Cortex of kidney (tissue), 1 donor: Measurements from ENCODE around the gene ODAD3.
"Not testable (repeated sequence)": the region's sequence is repeated elsewhere in the genome, so short reads cannot be mapped to it uniquely, and the experiment has no call there.

Experiments
- DNase-seq: peaks from one replicate; lab custom pipeline; 2025; lab: John Stamatoyannopoulos, UW

The ODAD3 gene

DNA sequence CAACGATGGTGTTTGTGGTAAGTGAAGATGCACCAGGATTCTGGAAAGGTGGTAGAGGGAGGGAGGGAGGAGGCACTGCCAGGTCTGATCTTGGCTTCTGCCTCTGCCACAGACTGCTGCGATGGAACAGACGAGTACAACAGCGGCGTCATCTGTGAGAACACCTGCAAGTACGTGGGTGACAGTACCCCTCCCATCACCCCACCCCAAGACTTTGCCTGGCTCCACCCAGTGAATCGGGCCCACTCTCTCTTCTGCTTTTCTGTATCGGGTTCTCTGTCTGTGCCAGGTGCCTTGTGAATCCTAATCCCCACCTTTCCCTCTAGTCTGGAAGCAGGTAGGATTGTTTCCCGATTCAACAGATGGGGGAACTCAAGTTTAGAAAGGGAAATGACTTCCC is 3.0 kb upstream of the ODAD3 start:
- DNase-seq = no peak

DNA sequence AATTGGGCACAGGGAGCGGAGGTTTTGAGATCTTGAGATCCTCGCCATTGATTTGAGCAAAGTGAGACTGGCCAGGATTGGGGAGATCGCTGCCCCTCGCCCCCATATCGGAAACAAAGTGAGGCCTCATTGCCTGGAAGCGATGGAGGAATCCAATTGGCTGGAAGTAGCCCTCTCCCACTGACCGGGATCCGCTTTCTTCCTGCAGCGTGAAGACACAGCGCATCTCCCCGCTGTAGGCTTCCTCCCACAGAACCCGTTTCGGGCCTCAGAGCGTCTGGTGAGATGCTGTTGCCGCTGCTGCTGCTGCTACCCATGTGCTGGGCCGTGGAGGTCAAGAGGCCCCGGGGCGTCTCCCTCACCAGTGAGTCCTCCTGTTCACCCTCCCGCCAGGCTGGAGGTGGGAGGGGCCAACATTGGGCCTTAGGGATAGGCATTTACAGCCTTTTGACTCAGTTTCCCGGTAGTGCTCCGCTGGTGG is 952 bp upstream of the ODAD3 start:
- DNase-seq = no peak

DNA sequence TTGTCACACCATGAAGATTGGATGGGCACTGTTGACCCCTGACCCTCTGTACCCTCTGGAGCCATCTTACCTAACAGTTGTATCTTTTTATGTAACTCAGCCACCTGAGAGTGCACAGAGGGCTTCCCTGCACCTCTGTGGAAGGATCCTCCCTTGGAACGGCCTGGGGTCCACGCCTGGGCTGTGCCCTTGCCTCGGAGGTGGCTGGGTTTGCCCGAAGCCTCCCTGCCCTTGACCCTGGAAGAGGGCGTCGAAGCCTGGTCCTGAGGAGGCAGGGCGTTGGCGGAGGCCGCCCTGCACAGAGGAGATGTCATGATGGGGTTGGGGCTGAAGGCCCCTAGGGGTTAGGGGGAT is 241 bp downstream of the ODAD3 start:
- DNase-seq = no peak

DNA sequence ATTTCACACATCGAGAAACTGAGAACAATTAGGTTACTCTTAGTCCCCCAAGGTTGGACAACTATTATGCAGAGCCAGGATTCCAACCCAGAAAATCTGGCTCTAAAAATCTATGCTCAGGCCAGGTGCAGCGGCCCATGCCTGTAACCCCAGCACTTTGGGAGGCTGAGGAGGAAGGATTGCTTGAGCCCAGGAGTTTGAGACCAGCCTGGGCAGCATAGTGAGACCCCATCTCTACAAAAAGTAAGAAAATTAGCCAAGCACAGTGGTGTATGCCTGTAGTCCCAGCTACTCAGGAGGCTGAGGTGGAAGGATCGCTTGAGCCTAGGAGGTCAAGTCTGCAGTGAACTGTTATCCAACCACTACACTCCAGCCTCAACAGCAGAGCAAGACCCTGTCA is 1.4 kb downstream of the ODAD3 start:
- not testable (repeated sequence) for DNase-seq

DNA sequence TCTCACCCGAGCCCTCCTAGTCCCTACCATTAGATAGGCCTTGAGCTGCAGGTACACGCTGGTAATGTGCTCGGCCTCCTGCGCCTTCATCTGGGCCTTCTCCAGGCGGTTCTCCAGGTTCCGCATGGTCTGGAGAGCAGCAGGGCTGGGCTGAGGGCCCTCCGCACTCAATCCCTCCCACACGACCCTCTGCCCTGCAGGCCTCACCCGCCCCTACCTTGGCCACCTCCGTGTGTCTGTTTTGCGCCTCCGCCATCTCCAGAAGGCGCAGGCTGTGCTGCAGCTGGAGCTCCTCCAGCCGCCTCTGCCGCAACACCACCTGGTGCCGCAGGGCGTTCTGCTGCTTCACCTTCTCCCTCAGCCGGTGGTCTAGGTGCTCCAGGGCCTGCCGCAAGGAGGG is 8.3 kb downstream of the ODAD3 start:
- no peak for DNase-seq

DNA sequence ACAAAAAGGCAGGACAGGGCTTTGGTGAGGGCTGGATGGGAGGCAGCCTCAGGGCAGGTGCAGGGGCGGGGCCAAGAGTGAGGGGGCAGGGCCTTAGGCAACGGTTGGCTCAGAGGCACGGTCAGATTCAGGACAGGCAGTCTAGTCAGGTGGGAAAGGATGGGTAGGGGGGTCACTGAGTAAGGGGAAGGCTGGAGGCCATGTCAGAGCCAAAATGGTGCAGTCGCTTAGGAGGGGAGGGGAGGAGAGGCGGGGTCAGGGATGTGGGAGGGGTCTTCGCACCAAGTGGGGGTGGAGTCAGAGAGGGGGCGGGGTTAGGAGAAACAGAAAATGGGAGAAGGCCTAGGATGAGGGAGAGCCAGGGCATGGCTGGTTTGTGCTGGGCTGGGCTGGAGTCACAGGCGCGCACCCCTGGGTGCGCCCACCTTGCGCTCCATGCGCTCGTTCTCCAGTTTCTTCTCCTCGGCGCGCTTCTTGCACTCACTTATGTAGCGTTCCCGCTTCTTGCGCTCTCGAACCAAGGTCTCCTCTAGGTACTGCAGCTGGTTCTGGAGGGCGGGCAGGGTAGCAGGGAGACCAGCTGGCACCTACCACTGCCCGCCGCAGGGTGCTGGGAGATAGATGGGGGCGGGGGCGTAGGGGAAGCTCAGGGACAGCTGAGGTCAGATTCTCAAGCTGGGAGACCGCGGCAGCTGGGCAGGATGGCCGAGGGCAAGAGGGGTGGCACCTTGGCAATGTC is 9.0 kb downstream of the ODAD3 start:
- DNase-seq = no peak

DNA sequence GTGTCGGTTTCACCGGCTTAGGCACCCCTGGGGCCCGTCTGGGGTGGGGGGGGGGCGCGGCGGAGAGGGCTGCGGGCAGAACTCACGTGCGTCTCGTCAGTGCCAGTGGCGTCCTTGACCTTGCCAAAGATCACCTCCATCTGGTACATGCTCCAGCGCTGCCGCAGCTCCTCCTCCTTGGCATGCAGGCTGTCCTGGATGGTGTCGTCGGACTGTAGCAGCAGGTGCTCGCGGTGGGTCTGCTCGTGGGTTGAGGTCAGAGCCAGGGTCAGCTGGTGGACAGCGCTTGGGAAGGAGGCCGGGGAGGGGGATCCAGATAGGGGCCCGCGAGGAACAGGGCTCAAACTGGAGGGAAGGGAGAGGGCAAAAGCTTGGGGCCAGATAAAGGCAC is 11.1 kb downstream of the ODAD3 start:
- DNase-seq = no peak

DNA sequence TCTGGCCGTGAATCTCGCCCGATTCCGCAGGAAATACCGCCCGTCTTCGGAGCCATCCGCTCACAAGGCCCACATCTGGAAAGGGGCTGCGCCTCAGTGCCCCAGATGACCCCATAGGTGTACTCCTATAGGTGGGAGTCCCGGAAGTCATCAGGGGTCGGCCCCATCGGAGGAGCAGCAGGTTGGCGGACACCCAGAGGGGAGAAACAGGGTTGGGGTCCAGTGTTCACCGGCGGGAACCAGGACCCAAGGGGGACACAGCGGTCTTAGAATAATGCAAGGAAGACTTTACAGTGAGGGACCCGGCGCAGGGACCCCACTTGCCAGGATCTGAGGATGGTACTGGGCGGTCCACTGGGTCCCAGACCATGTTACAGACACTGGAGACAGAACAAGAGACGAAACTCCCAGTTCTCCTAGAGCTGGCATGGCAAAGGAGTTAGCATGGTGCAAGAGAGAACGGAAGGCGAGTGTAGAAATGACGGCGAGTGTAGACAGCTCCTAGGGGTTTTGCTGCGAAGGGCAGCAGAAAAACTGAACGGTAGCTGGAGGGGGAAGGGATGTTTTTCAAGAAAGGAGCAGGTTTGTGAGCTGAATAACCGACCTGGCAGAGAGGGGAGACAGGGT is 11.6 kb downstream of the ODAD3 start:
- no peak for DNase-seq

DNA sequence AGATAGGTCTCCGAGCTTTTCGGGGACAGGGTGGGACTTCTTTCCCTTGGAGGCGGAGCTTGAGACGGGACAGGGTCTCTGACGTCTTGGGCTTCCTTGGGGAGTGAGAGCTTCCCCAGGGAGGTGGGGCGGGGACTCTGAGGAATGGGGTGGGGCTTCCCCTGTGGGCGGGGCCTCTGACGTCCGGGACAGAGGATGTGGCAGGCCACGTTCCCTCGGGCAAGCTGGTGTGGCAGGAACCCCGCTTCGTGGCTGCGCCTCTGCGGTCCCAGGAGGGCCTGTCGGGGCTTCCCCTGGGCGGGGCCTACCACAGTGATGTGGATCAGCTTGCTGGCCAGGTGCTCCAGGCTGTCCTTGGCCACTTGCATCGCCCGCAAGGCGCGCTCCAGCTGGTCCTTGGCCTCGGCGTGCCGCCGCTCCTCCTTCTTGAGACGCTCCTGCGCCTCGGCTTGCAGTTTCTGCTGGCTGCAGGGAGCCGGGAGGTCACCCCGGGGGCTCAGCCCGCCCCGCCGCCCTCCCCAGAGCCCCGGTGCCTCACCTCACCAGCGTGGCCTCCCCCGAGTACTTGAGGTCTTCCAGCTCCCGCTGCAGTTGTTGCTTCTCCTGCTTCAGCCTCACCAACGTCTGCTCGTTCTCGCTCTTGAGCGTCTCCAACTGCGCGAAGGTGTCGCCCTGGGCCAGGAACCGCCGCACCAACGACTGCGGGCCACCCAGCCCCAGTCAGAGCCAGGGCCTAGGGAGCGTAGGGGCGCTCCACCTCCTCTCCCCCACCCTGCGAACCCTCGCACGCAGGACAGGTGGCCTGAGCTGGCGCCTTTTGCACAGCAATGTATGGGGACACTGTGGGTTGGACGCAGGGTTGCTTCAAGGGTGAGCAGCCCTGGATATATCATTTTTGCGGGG is 12.5 kb downstream of the ODAD3 start:
- no peak for DNase-seq

DNA sequence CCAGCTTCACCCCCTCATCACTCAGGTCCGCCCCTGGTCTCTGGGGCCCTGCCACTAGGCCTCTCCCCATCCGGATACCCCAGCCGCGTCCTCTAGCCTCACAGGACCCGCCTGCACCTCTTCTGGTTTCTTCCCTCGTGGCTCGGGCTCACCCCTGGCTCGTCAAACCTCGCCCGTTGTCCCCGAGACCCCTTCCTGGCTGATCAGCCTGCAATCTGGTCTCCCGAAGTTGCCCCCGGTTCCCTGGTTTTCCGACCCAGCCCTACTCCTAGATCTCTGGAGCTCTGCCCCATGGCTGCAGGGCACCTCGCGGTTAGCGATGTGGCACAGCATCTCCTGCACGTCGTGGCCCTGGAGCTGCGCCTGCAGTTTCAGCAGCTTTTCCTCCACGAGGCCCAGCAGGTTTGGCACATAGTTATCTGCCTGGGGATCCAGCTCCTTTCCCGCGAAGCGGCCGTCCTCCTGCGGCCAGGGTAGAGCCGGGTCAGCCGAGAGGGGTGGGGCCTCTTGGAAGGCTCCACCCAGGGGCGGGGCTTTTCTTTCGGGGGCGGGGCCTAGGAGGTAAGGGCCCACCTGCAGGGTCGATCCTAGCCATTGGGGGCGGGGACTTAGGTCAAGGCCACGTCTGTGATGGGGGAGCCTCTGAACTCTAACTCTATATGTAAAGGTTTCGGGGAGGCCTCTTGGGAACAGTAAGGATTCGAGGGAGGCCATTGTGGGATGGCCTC is 13.4 kb downstream of the ODAD3 start:
- no peak for DNase-seq

DNA sequence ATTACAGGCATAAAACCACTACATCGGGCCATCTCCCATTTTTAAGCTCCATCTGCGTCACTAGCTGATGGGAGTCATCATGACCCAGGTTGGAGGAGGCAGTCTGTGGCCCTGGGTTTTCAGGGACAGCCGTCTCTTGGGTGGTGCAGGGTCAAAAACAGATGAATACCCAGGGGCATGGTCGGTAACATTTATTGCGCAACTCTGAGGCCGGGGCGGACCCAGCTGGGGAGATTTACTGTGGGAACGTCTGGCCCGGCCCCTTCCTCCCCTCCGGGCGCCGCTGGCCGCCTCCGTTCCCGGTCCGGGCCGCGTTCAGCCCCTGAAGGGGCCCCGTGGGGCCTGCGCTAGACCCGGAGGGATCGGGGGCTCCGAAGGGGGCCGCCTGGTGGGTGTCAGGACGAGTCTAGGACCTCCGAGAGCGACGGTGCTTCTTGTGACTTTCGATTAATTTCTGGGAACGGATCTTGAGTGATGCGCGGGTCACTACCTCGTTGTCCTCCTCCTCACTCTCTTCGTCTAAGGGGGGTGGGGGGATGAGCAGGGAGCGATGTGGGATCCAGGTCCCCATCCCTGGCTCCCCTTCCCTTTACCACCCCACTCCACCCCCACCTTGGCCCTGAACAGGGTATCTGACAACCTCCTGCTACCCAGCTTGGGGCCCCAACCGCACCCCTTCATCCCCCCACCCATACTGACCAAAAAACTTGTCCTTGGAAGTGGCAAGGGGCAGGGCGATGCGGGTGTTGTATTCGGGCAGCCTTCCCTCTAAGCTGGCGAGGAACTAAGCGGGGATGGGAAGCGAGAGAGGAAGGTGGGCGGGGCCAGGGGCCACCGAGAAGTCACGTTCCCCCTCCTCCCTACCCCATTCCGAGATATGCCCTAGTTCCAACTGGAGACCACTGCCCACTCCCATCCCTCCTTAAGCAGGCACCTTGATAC is 14.2 kb downstream of the ODAD3 start:
- DNase-seq = no peak

DNA sequence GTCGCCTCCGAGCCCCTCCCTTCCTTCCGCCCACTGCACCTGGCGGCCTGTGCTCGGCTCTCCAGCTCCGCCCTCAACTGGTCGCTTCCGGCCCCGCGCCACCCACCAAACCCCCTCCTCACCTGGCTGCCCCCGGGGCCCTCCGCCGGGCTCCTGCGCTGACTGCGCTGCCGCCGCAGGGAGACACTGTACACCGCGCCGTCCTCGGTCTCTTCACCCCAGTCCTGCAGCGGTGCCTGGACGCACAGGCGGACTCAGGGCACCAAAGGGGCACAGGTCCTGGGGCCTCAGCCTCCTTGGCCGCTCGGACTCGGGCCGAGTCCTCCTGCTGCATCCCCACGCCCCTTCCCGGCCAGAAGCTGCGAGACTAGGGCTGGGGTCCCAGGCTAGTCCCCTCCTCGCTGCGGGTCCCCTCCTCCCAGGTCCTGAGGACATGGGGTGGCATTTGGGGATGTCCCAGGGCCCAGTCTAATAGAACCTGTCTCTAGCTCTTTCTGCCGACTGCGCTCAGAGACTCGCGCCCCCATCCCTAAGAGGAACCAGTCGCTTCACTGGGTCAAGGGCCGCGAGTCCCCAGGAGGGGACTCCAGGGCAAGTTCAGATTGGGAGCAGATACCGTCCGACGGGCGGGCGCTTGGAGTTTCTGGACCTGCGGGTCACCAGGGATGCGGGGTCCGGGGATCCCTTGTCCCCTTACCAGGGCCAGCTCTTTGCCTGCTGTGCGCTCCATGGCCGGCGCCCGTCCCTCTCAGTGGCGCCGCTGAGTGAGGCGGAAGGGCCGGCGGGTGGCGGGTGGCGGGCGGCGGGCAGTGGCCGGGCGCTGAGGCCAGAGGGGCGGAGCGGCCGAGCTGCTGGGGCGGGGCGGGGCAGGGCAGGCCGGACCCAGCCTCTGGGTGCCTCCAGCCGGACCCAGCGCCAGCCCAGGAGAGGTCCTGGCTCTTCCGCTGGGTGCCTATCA is 16.1 kb downstream of the ODAD3 start, which contains the start of gene RGL3:
TSS of gene RGL3 (minus strand) at position 766 of the 958 bp plus-strand sequence. CDS start at position 730, 36 bp downstream.
- DNase-seq = no peak

DNA sequence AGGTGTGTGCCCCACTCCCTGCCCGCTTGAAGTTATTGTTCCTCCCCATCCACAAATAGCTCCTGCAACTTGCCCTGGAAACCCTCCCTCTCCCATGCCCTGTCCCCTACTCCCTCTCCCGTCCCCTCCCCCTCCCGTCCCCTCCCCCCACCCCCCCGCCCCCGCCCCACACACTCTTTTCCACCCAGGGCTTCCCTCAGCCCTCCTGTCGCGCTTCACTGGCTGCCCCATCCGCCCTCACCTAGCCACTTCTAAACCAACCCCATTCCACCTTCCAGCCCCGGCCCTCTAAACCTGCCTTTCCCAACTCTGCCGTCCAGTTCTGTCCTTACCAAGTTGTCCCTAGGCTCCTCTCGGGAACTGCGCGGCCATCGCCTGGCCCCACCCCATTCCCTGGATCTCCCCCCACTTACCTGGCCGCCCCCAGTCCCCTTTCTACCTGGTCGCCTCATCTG is 16.8 kb downstream of the ODAD3 start:
- no peak for DNase-seq

DNA sequence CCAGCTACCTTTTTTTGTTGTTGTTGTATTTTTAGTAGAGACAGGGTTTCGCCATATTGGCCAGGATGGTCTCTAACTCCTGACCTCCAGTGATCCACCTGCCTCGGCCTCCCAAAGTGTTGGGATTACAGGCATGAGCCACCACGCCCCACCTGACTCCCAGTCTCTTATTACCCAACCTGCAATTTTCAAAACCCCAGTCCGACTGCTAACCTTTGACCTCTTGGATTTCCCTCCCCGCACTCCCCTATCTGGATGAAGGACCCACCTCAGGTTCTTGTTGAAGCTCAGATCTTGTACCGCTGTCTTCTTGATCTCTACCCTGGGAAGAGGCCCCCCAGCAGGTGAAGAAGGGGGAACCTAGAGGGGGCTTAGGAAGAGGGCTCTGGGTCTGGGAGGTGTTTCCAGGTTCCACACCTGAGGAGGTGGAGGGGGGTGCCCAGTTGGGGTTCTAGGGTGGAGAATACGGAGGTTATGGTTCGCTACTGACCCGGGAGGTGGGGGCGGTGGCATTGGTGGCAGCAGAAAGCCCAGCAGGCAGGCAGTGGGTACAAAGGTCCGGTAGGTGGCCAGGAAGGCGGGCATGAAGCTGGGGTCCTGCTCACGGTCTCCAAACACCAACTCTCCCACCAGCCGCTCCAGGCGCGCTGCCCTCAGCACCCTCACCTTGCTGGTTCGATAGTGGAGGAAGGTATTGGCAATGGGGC is 18.4 kb downstream of the ODAD3 start:
- DNase-seq = no peak

DNA sequence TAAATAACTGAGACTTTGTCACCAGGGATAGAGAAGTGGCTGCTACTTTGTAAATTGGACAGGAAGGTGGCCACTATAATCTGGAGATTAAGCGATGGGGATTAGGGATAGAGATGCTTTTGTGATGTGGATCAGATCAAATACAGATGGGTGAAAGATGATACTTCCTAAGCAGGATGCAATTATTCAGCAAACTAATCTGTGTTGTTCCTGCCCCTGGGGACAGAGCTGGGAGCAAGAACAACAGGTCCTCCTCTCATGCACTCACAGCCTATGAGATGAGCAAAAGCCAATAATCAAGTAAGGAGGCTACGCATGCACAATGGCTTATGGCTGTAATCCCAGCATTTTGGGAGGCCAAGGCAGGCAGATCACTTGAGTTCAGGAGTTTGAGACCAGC is 20.4 kb downstream of the ODAD3 start:
- DNase-seq = no peak

DNA sequence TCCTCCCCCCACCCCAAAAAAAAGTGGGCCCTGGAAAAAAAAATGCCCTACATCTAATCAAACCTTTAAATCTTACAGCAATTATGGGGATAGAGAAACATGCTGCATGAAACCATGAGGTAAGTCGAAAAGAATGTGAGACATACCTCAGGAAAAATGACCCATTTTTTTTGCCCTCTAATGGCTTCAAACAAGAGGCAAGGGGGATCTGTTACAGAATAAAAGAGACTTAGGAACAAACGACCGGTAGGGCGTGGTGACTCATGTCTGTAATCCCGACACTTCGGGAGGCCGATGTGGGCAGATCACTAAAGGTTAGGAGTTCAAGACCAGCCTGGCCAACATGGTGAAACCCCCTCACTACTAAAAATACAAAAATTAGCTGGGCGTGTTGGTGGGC is 24.2 kb downstream of the ODAD3 start:
- no peak for DNase-seq

DNA sequence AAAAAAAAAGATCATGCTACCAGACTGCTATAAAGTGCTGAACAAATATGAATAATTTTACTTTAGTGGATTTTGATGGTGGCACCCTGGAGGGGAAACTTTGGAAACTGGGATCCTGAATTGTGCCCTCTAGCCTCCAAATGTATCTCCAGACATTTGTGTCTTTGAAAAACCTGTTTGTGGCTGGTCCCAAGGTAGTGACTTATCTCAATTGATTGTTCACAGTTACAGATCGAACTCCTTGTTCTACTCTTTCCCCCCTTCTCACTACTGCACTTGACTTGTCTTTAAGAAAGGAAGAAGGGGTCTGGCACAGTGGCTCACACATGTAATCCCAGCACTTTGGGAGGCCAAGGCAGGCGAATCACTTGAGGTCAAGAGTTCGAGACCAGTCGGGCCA is 26.3 kb downstream of the ODAD3 start:
- DNase-seq = no peak

DNA sequence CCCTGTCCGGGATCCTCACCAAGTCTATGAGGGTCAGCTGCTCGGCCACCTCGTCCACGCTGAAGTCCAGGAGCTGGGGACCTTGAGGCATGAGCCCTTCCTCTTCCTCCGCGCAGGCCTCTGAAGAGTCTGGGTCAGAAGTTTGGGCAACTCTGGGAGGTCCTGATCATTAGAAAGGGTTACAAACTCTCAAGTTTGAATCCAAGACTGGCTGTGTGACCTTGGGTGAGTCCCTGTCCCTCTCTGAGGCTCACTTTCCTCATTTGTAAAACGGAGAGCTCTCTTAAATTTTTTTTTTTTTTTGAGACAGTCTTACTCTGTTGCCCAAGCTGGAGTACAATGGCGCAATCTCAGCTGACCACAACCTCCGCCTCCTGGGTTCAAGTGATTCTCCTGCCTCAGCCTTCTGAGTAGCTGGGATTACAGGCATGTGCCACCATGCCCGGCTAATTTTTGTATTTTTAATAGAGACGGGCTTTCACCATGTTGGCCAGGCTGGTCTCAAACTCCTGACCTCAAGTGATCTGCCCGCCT is 28.2 kb downstream of the ODAD3 start:
- not testable (repeated sequence) for DNase-seq
